GM12801 (cell line): ENCODE results near the gene SDHC.

ENCODE experiments used
- CTCF ChIP-seq: IDR thresholded peaks from one replicate; pipeline ENCODE4 v1.5.1; 2011; ENCODE audit warnings: control low read depth; ENCODE audit not compliant: insufficient read length; ENCODE audit errors: extremely low read depth

SDHC gene

DNA sequence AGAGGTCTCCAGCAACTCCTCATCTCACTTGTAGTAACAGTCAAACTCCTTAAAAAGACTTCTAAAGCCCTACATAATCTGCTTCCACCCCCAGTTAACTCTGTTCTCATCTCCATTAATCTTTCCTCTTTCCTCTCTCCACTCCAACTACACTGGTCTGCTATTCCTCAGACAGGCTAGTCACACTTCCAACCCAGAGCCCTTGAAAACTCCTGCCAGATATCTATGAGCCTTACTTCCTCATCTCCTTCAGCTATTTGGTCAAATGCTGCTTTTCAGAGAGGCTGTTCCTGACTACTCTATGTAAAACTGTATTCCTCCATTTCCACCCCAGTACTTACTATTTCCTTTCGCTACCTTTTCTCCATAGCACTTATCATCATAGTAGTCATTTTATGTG lies 31.2 kb upstream of the SDHC start:
- TF ChIP-seq CTCF = no peak

- no peak for TF ChIP-seq CTCF
These were observed 29.1 kb upstream of the SDHC start for GRCh38 chr1:161285113-161285512.

GRCh38 chr1:161285521-161285920 lies 28.7 kb upstream of the SDHC start:
- no peak for TF ChIP-seq CTCF

DNA sequence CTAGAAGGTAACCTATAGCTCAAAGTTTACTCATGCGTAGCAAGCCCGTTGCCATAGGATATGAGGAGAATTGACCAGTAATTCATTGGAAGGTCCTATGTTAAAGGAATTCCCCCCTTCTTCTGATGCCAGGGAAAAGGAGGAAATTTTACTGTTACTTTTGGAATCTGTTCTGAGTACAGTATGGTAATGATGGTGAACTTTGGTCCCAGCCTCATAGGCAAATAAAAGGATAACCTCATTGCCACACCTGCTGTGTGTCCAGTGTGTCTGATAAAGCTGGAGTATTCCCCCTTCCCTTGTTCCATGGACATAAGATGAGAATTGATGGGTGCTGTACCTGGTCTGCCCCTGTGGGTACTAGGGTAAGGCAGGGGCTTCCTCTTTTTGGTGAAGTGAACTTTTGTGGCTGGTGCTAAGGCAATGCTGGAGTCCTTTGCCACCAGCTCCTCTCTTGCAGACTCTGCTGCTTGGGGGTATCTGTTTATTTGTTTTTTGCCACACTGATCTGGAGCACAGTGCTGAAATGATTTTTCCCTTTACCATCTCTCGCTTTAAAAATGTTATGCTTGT lies 26.6 kb upstream of the SDHC start:
- TF ChIP-seq CTCF = no peak

DNA sequence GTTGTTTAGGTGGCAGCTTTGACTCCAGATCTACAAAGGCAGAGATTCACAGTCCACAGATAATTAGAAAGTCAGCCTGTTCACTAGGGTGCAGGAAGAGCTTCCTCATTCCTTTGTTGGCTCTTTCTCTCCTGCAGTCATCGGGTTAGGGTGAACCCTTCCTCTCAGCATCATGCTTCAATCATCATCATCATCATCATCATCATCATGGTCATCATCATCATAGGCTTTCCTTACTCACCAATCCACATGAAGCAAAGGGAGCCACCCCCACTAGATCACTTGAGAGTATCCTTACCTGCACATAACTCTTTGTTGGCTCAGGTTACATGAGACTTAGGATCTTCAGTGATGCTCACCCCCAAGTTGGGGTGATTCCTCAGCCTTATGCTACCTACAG lies 23.4 kb upstream of the SDHC start:
- no peak for TF ChIP-seq CTCF

DNA sequence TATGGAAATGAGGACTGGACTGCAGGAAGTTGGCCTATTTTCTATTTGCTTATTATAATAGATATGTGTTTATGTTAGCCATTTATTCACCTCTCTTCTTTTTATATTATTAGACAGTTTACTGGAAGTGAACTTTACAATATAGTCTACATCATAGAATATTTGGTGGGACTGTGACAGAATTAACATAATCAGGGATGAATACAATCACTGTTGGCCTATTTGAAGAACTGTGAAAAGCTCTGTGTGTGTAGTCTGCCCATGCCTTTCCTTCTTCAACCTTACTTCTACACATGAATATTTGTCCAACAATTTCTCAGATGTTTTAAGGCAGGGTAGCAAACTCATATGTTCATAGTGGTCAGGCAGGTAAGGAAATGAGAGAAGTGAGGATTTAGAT lies 16.8 kb upstream of the SDHC start:
- no peak for TF ChIP-seq CTCF

- TF ChIP-seq CTCF = no peak
These were observed 16.1 kb upstream of the SDHC start for GRCh38 chr1:161298116-161298515.

GRCh38 chr1:161299347-161299746 lies 14.8 kb upstream of the SDHC start:
- no peak for TF ChIP-seq CTCF
